ENCODE results near the gene CLVS2. TPM values are rescaled to one million over a fixed set of nuclear protein-coding genes. Genes with fewer than 3 reads are reported as not detected.

CLVS2 gene
- polyA plus RNA-seq, 2 of the 4 experiments (the other 2 are of a cell fraction), result 0.01 to 0.04 TPM

DNA sequence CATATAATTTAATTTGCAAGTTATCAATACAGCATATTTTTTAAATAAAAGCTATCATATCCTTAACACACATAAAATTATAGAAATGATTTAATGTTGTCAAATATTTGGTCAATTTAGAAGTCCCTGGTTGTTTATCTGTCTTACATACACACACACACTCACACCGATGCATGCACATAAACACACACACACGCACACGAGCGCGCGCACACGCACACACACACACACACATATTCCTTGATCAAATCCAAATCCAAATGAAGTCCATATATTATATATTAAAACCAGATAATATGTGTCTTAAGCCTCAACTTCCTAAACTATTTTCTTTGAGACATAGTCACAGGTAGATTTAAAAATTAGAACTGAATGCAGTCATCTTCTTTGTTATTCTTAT is 120.3 kb downstream of the CLVS2 start:
- Histone ChIP-seq H3K4me3 (no peak overlapping the region), H3K4me2 (no peak overlapping the region), H3K9me3 (no peaks in the 10 kb centered on the region), H3K4me1 (no peaks in the 10 kb centered on the region), H3K27ac (no peak overlapping the region)
- ATAC-seq (no peak), DNase-seq (ENCODE audit: low read depth in 1 of 2, low spot score in 1 of 2) (no peak), FAIRE-seq (no peak)
- WGBS (ENCODE audit: missing lambda C conversion rate), result 94% methylated on average over 7 of the region's 7 CpGs
- no peak for TF ChIP-seq HOXB13 (CRISPR knock-in tag; IDR thresholded peaks at IDR 0.05; ENCODE audit: low read depth)
- no peak for TF ChIP-seq ZSCAN20 (CRISPR knock-in tag; IDR thresholded peaks at IDR 0.05)
- no peak for TF ChIP-seq CEBPB (IDR thresholded peaks at IDR 0.05)
- no peak for TF ChIP-seq HDAC2 (IDR thresholded peaks at IDR 0.05)
- no peak for TF ChIP-seq POLR2AphosphoS2 (conservative IDR thresholded peaks at IDR 0.05; ENCODE audit: low read length)
- no peak for TF ChIP-seq TP53 (CRISPR knock-in tag; IDR thresholded peaks at IDR 0.05)
- TF ChIP-seq HOXA7 (CRISPR knock-in tag; IDR thresholded peaks at IDR 0.05), result no peak
- CTCF ChIA-PET, result no interaction called here
- POLR2A ChIA-PET, result no interaction called here

DNA sequence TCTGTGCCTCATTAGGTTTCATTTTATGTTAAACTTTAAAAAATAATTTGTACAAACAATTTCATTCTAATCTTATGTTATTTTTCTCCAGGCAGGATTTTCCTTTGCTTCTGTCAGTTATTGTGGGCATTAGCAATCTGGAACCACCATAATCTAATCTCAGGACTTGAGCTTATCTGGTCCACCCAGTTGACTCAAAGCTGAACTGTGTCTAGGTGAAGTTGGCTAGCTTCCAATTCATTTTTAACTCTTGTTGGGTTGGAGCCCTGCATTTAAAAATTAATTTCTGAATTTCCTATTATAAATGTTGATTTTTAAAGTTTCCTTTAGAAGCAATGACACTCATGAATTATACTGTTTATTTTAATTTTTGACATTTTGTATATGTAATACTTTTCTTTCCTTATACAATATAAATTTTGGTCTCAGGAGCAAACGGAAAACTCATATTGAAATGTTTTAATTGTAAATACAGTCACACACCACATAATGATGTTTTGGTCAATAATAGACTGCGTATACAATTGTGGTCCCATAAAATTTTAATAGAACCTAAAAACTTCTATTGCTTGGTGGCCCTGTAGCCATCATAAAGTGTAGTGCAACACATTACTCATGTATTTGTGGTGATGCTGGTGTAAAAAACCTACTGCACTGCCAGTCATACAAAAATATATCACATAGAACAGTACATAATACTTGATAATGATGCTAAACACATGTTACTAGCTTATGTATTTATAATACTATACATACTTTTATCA is 121.3 kb downstream of the CLVS2 start:
- FAIRE-seq (no peak), DNase-seq (ENCODE audit: low read depth in 1 of 2, low spot score in 1 of 2) (no peak), ATAC-seq (no peak)
- H3K4me2 ChIP-seq, result no peak overlapping the region
- H3K4me3 ChIP-seq, result no peak overlapping the region
- H3K4me1 ChIP-seq, result no peaks in the 10 kb centered on the region
- TF ChIP-seq HES2 (IDR thresholded peaks at IDR 0.05) (no peak), ZFP36 (IDR thresholded peaks at IDR 0.05; ENCODE audit: borderline replicate concordance, partially characterized antibody) (no peak), TP53 (CRISPR knock-in tag; IDR thresholded peaks at IDR 0.05) (no peak), EHMT2 (IDR thresholded peaks at IDR 0.05; ENCODE audit: low read depth) (no peak), JUNB (IDR thresholded peaks at IDR 0.05) (no peak), FOSL2 (IDR thresholded peaks at IDR 0.05) (no peak), FOSL2 (CRISPR knock-in tag; IDR thresholded peaks at IDR 0.05) (no peak), CHD2 (IDR thresholded peaks at IDR 0.05; ENCODE audit: low read length, partially characterized antibody) (no peak), MYC (IDR thresholded peaks at IDR 0.05; ENCODE audit: borderline replicate concordance, low read length) (no peak), ATOH8 (CRISPR knock-in tag; IDR thresholded peaks at IDR 0.05; ENCODE audit: low read depth) (no peak), NFE2L2 (conservative IDR thresholded peaks at IDR 0.05; ENCODE audit: low read length) (no peak), RNF2 (IDR thresholded peaks at IDR 0.05; ENCODE audit: borderline replicate concordance, low read depth) (no peak), HEYL (CRISPR knock-in tag; IDR thresholded peaks at IDR 0.05) (no peak)
- ChIA-PET CTCF (no interaction called here), POLR2A (no interaction called here)
- no peaks in the 10 kb centered on the region for H3K9me3 ChIP-seq
- WGBS (ENCODE audit: missing lambda C conversion rate), result 68% methylated on average over 2 of the region's 2 CpGs
- no peak overlapping the region for H3K27ac ChIP-seq

DNA sequence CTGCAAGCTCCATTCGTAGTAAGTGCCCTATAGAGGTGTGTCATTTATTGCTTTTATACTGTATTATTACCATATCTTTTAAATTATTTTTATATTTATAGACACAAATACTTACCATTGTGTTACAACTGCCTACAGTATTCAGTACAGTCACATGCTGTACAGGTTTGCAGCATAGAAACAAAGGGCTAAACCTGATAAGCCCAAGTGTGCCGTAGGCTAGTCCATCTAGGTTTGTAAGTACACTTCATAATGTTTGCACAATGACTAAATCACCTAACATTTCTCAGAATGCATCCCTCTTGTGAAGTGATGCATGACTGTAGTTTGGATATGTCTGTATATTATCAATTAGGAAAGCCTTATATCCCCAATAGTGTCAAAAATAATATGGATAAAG is 122.8 kb downstream of the CLVS2 start:
- peak in 1 of 2 experiments; percentile 72; a peak in 3 of 6 replicates for ATAC-seq
- CTCF ChIA-PET, result no interaction called here
- Histone ChIP-seq H3K4me3 (no peak overlapping the region), H3K4me1 (no peaks in the 10 kb centered on the region), H3K4me2 (no peak overlapping the region), H3K9me3 (no peaks in the 10 kb centered on the region), H3K27ac (no peak overlapping the region)
- POLR2A ChIA-PET, result no interaction called here
- peak in 1 of 2 experiments; percentile 17 for DNase-seq (ENCODE audit: low read depth in 1 of 2, low spot score in 1 of 2)
- WGBS (ENCODE audit: missing lambda C conversion rate), result 18% methylated on average over 2 of the region's 2 CpGs
- FAIRE-seq, result no peak
- TF ChIP-seq GATA3 (IDR thresholded peaks at IDR 0.05; ENCODE audit: borderline replicate concordance) (no peak), EHMT2 (IDR thresholded peaks at IDR 0.05; ENCODE audit: low read depth) (no peak), NFE2L2 (conservative IDR thresholded peaks at IDR 0.05; ENCODE audit: low read length) (no peak), ZC3H11A (IDR thresholded peaks at IDR 0.05) (no peak), ZNF302 (CRISPR knock-in tag; IDR thresholded peaks at IDR 0.05) (no peak), NR3C1 (IDR thresholded peaks at IDR 0.05) (no peak), CHD4 (IDR thresholded peaks at IDR 0.05; ENCODE audit: borderline replicate concordance) (no peak), MYC (IDR thresholded peaks at IDR 0.05; ENCODE audit: borderline replicate concordance, low read length) (no peak), JUNB (IDR thresholded peaks at IDR 0.05) (no peak), E2F6 (IDR thresholded peaks at IDR 0.05; ENCODE audit: borderline replicate concordance, low read depth) (no peak), MAZ (IDR thresholded peaks at IDR 0.05; ENCODE audit: borderline replicate concordance, low read depth, low read length) (no peak), SMC3 (IDR thresholded peaks at IDR 0.05) (no peak), TP53 (CRISPR knock-in tag; IDR thresholded peaks at IDR 0.05) (no peak), CTCF (IDR thresholded peaks at IDR 0.05) (no peak), HOXB5 (CRISPR knock-in tag; IDR thresholded peaks at IDR 0.05) (no peak), RAD21 (conservative IDR thresholded peaks at IDR 0.05 in 1 of 2, IDR thresholded peaks at IDR 0.05 in 1 of 2) (no peak), ZFP36 (IDR thresholded peaks at IDR 0.05; ENCODE audit: borderline replicate concordance, partially characterized antibody) (no peak)
- TF ChIP-seq, protein P1, sequence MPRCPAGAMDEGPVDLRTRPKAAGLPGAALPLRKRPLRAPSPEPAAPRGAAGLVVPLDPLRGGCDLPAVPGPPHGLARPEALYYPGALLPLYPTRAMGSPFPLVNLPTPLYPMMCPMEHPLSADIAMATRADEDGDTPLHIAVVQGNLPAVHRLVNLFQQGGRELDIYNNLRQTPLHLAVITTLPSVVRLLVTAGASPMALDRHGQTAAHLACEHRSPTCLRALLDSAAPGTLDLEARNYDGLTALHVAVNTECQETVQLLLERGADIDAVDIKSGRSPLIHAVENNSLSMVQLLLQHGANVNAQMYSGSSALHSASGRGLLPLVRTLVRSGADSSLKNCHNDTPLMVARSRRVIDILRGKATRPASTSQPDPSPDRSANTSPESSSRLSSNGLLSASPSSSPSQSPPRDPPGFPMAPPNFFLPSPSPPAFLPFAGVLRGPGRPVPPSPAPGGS (IDR thresholded peaks at IDR 0.05), result no peak

Measured in A549 (cell line).